GM21786 (cell line): ENCODE results near the gene CKMT2.
"Not testable (repeated sequence)": the region's sequence is repeated elsewhere in the genome, so short reads cannot be mapped to it uniquely, and the experiment has no call there.

Source experiments
- ATAC-seq: cut with Tn5 transposase; IDR thresholded peaks from one replicate; pipeline ENCODE4 v1.9.1; 2021; ENCODE audit not compliant: unreplicated experiment

Gene CKMT2

GRCh38 chr5:81249240-81249639, 16.1 kb downstream of the CKMT2 start:
- no peak for ATAC-seq

- ATAC-seq = no peak
Observed at GRCh38 chr5:81250004-81250403, 16.9 kb downstream of the CKMT2 start.

- no peak for ATAC-seq
Observed at GRCh38 chr5:81251922-81252321, 18.8 kb downstream of the CKMT2 start.

- no peak for ATAC-seq
Observed at GRCh38 chr5:81252904-81253303, 19.8 kb downstream of the CKMT2 start.

- ATAC-seq = no peak
Observed at GRCh38 chr5:81253875-81254274, 20.8 kb downstream of the CKMT2 start.

GRCh38 chr5:81254886-81255559, 21.9 kb downstream of the CKMT2 start:
- no peak for ATAC-seq

GRCh38 chr5:81256766-81257165, 23.6 kb downstream of the CKMT2 start:
- ATAC-seq = no peak

- not testable (repeated sequence) for ATAC-seq
Observed at GRCh38 chr5:81262796-81263195, 29.7 kb downstream of the CKMT2 start.

- ATAC-seq = no peak
Observed at GRCh38 chr5:81265101-81265500, 32.0 kb downstream of the CKMT2 start.

GRCh38 chr5:81268521-81269196, 35.5 kb downstream of the CKMT2 start:
- no peak for ATAC-seq

- no peak for ATAC-seq
Observed at GRCh38 chr5:81269751-81270393, 36.8 kb downstream of the CKMT2 start.

GRCh38 chr5:81270394-81271027, 37.4 kb downstream of the CKMT2 start:
- not testable (repeated sequence) for ATAC-seq

- no peak for ATAC-seq
Observed at GRCh38 chr5:81283976-81284375, 50.9 kb downstream of the CKMT2 start.

- no peak for ATAC-seq
Observed at GRCh38 chr5:81286059-81286617, 53.0 kb downstream of the CKMT2 start.

GRCh38 chr5:81288021-81288433, 54.9 kb downstream of the CKMT2 start:
- no peak for ATAC-seq

GRCh38 chr5:81290146-81290545, 57.0 kb downstream of the CKMT2 start:
- ATAC-seq = no peak

GRCh38 chr5:81292130-81292529, 59.0 kb downstream of the CKMT2 start:
- ATAC-seq = no peak

- not testable (repeated sequence) for ATAC-seq
Observed at GRCh38 chr5:81294021-81294420, 60.9 kb downstream of the CKMT2 start.

- ATAC-seq = no peak
Observed at GRCh38 chr5:81297531-81297930, 64.4 kb downstream of the CKMT2 start.

GRCh38 chr5:81300921-81301270, 67.8 kb downstream of the CKMT2 start:
- ATAC-seq = no peak

GRCh38 chr5:81301271-81302015, 68.3 kb downstream of the CKMT2 start, which contains the start of gene ZCCHC9:
Gene ZCCHC9, plus strand, starts transcription at chr5:81301587. Its CDS starts 3,171 bp downstream, at chr5:81304758.
- peak; percentile 97 for ATAC-seq
